ENCODE data around the gene KRT37. TPM values are rescaled to one million over a fixed set of nuclear protein-coding genes. Genes with fewer than 3 reads are reported as not detected.

The KRT37 gene
- total and polyA plus RNA-seq, 2 of the 13 experiments (the other 11 are each of a cell fraction or from before 2014, with no cell fraction given): 0.69 TPM; not detected in 1

- WGBS (ENCODE audit: low lambda C conversion rate): 93% methylated on average over 1 of the region's 1 CpG
- Histone ChIP-seq H3K27me3 (ENCODE audit: control insufficient read depth in 1 of 2, insufficient read depth in 2 of 2, low read length in 2 of 2) (peaks cover 0 to 3% of the 10 kb centered on the region in 2 experiments; a peak in 1 of 5 replicates), H3K4me2 (ENCODE audit: low read depth, low read length) (no peak overlapping the region), H3K36me3 (replicated peaks in 1 of 2; ENCODE audit: control insufficient read depth in 1 of 2, insufficient read depth in 2 of 2, low read length in 2 of 2) (no peaks in the 10 kb centered on the region), H3K4me1 (ENCODE audit: insufficient read depth, low read length) (0 out of 2 replicates have a peak, but pooled peaks cover 4% of the 10 kb centered on the region), H2AFZ (ENCODE audit: low read length) (no peak overlapping the region), H4K20me1 (ENCODE audit: insufficient read depth, low read length) (no peaks in the 10 kb centered on the region), H3K27ac (ENCODE audit: extremely low read length, insufficient read depth, low read length) (no peak overlapping the region), H3K9me3 (ENCODE audit: low read length) (peaks cover 9% of the 10 kb centered on the region), H3K79me2 (ENCODE audit: insufficient read depth, low read length) (no peaks in the 10 kb centered on the region), H3K4me3 (replicated peaks in 1 of 3; ENCODE audit: insufficient read depth in 1 of 3, low read depth in 2 of 3, low read length in 3 of 3) (no peak overlapping the region), H3K9ac (ENCODE audit: insufficient read depth, low read depth, low read length) (no peak overlapping the region)
- no peak for ATAC-seq
- POLR2A ChIA-PET: no interaction called here
- no peak for DNase-seq (ENCODE audit: low spot score)
- intact Hi-C loops (cut with micrococcal nuclease; ENCODE audit: unreplicated experiment): no loop called here
- TF ChIP-seq, protein P1, sequence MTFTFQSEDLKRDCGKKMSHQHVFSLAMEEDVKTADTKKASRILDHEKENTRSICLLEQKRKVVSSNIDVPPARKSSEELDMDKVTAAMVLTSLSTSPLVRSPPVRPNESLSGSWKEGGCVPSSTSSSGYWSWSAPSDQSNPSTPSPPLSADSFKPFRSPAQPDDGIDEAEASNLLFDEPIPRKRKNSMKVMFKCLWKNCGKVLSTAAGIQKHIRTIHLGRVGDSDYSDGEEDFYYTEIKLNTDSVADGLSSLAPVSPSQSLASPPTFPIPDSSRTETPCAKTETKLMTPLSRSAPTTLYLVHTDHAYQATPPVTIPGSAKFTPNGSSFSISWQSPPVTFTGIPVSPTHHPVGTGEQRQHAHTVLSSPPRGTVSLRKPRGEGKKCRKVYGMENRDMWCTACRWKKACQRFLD (CRISPR knock-in tag; IDR thresholded peaks at IDR 0.05; ENCODE audit: borderline replicate concordance): no peak
- TF ChIP-seq CHCHD3 (CRISPR knock-in tag; IDR thresholded peaks at IDR 0.05): no peak
- TF ChIP-seq ZNF674 (CRISPR knock-in tag; IDR thresholded peaks at IDR 0.05; ENCODE audit: low read depth): no peak
- TF ChIP-seq POLR2AphosphoS2 (IDR thresholded peaks at IDR 0.05; ENCODE audit: low read depth, low read length): no peak
- FAIRE-seq: no peak
- BruUV-seq (replicated peaks): no TSS peak
- in situ Hi-C loops (cut with HindIII; ENCODE audit: extremely low pct_ligation_motif_present, low pct_unique_long_range_greater_than_20kb): no loop called here
- CTCF ChIA-PET (ENCODE audit: low intra/inter-chr PET ratio, low total read pairs): no interaction called here
Observed at GRCh38 chr17:41386227-41386626, 38.2 kb downstream of the KRT37 start.

DNA sequence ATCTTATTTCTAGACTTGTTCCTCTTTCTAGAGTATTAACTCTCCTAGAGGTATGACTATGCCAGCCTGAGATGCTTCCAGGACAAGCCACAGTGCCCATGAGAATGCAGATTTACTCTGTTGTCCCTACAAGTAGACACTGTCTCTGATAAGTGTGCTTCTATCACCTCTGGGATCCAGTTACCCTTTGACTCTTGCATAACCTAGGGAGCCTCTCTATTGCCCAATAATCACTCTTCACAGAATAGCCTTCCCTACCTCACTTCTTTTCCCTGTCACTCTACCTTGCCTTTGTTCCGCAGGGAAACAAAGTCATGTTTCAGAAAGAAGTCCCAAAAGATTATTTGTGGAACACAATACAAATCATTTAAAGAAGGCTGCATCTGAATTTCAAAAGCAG is 40.7 kb downstream of the KRT37 start:
- no peak overlapping the region for H2AFZ ChIP-seq (ENCODE audit: low read length)
- no TSS peak for BruUV-seq (replicated peaks)
- peak; percentile 4 for FAIRE-seq
- 2% methylated on average over 1 of the region's 1 CpG for WGBS (ENCODE audit: low lambda C conversion rate)
- intact Hi-C loops (cut with micrococcal nuclease; ENCODE audit: unreplicated experiment): no loop called here
- 0 out of 2 replicates have a peak, but pooled peaks cover 4% of the 10 kb centered on the region for H3K4me1 ChIP-seq (ENCODE audit: insufficient read depth, low read length)
- POLR2A ChIA-PET: no interaction called here
- ATAC-seq: peak; percentile 60; the same call in 2 of the 3 replicates
- no peak overlapping the region for H3K4me3 ChIP-seq (replicated peaks in 1 of 3; ENCODE audit: insufficient read depth in 1 of 3, low read depth in 2 of 3, low read length in 3 of 3)
- TF ChIP-seq GATAD2A (CRISPR knock-in tag; IDR thresholded peaks at IDR 0.05) (0 out of 2 replicates have a peak, but pooled peaks have one; percentile 28), CEBPB (IDR thresholded peaks at IDR 0.05; ENCODE audit: borderline replicate concordance, low read depth, low read length) (peak; percentile 97), TRIM24 (CRISPR knock-in tag; IDR thresholded peaks at IDR 0.05) (peak; percentile 27; the same call in 1 of the 2 replicates), RAD21 (CRISPR knock-in tag; IDR thresholded peaks at IDR 0.05) (no peak), ZNF333 (CRISPR knock-in tag; IDR thresholded peaks at IDR 0.05; ENCODE audit: borderline replicate concordance) (no peak), HNF4A (CRISPR knock-in tag; IDR thresholded peaks at IDR 0.05) (peak; percentile 53; the same call in 1 of the 2 replicates), ARNT (IDR thresholded peaks at IDR 0.05) (no peak), ZNF383 (CRISPR knock-in tag; IDR thresholded peaks at IDR 0.05; ENCODE audit: borderline replicate concordance) (no peak), HNF4G (IDR thresholded peaks at IDR 0.05; ENCODE audit: borderline replicate concordance, low read depth, low read length) (peak; percentile 53; the same call in 1 of the 2 replicates), HNF4G (CRISPR knock-in tag; IDR thresholded peaks at IDR 0.05; ENCODE audit: borderline replicate concordance, low read depth) (no peak), CEBPG (CRISPR knock-in tag; IDR thresholded peaks at IDR 0.05) (peak; percentile 95), ZMAT3 (CRISPR knock-in tag; conservative IDR thresholded peaks at IDR 0.05) (no peak), SOX6 (IDR thresholded peaks at IDR 0.05) (no peak), SOX6 (CRISPR knock-in tag; IDR thresholded peaks at IDR 0.05) (peak; percentile 10; the same call in 1 of the 2 replicates), NR2C2 (CRISPR knock-in tag; IDR thresholded peaks at IDR 0.05; ENCODE audit: borderline replicate concordance) (peak; percentile 61)
- TF ChIP-seq, protein P2, sequence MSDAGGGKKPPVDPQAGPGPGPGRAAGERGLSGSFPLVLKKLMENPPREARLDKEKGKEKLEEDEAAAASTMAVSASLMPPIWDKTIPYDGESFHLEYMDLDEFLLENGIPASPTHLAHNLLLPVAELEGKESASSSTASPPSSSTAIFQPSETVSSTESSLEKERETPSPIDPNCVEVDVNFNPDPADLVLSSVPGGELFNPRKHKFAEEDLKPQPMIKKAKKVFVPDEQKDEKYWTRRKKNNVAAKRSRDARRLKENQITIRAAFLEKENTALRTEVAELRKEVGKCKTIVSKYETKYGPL (CRISPR knock-in tag; IDR thresholded peaks at IDR 0.05): peak; percentile 88; the same call in 1 of the 2 replicates
- in situ Hi-C loops (cut with HindIII; ENCODE audit: extremely low pct_ligation_motif_present, low pct_unique_long_range_greater_than_20kb): no loop called here
- no peaks in the 10 kb centered on the region; a peak in 1 of 5 replicates for H3K27me3 ChIP-seq (ENCODE audit: control insufficient read depth in 1 of 2, insufficient read depth in 2 of 2, low read length in 2 of 2)
- H3K79me2 ChIP-seq (ENCODE audit: insufficient read depth, low read length): no peaks in the 10 kb centered on the region
- peak; percentile 21 for DNase-seq (ENCODE audit: low spot score)
- no peaks in the 10 kb centered on the region for H3K36me3 ChIP-seq (replicated peaks in 1 of 2; ENCODE audit: control insufficient read depth in 1 of 2, insufficient read depth in 2 of 2, low read length in 2 of 2)
- H3K4me2 ChIP-seq (ENCODE audit: low read depth, low read length): no peak overlapping the region
- H3K9ac ChIP-seq (ENCODE audit: insufficient read depth, low read depth, low read length): no peak overlapping the region
- CTCF ChIA-PET (ENCODE audit: low intra/inter-chr PET ratio, low total read pairs): no interaction called here
- H3K27ac ChIP-seq (ENCODE audit: extremely low read length, insufficient read depth, low read length): no peak overlapping the region
- H3K9me3 ChIP-seq (ENCODE audit: low read length): peaks cover 9% of the 10 kb centered on the region
- H4K20me1 ChIP-seq (ENCODE audit: insufficient read depth, low read length): no peaks in the 10 kb centered on the region

Measured in HepG2 (cell line).